ENCODE measurements around the gene MARCHF7.

DNA sequence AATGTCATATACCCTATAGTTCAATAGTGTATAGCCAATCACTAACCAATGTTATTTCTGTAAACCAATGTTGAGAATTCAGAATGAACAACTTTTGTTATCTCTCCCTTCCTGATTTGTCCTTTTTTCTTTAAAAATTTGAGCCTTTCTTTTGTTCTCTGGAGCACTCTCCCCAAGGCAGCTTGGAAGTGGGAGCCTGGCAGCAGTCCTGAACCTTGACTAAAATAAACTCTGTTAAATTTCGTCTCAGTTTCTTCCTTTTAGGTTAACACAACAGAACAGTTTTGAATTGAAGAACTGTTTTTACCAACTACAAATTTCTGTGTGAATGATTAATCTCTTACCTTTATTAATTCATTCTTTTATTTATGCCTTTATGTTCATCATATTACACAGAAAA lies 49.8 kb downstream of the MARCHF7 start:
- TF ChIP-seq POLR2A (IDR thresholded peaks at IDR 0.05; ENCODE audit: low read length), result no peak
- TF ChIP-seq GATA1 (IDR thresholded peaks at IDR 0.05; ENCODE audit: low read depth, low read length), result no peak

Measured in erythroblast (primary cell).